Mesendoderm (in vitro differentiated cells): Measurements from ENCODE around the gene ABCB4. TPM values are rescaled to one million over a fixed set of nuclear protein-coding genes. Genes with fewer than 3 reads are reported as not detected.

Source experiments
- DNase-seq: peaks from one replicate; pipeline ENCODE4 v3.0.0; 2013
- H2AK5ac ChIP-seq: 2 replicates; pipeline ENCODE4 v1.6.1; 2013; ENCODE audit warnings: low read length, inconsistent platforms
- H2BK120ac ChIP-seq: 2 replicates; pipeline ENCODE4 v1.6.1; 2013; ENCODE audit warnings: low read depth, mild to moderate bottlenecking, low read length, moderate library complexity, mixed read lengths
- H2BK15ac ChIP-seq: replicated peaks from 2 replicates; pipeline ENCODE4 v1.6.1; 2013; ENCODE audit warnings: low read depth, mild to moderate bottlenecking, moderate library complexity
- H2BK5ac ChIP-seq: 2 replicates; pipeline ENCODE4 v1.6.1; 2013; ENCODE audit warnings: low read length, inconsistent platforms
- H3K18ac ChIP-seq: 2 replicates; pipeline ENCODE4 v1.6.1; 2013; ENCODE audit warnings: mild to moderate bottlenecking, low read length, mixed read lengths
- H3K23ac ChIP-seq: one replicate; pipeline ENCODE4 v1.6.1; 2013; ENCODE audit warnings: low read length
- H3K27ac ChIP-seq: 2 replicates; pipeline ENCODE4 v1.5.1; 2013; ENCODE audit warnings: low read depth, mild to moderate bottlenecking, inconsistent platforms, low read length, moderate library complexity
- H3K27me3 ChIP-seq: 2 replicates; pipeline ENCODE4 v1.6.1; 2013; ENCODE audit warnings: low read length, control low read depth, mild to moderate bottlenecking, inconsistent platforms; ENCODE audit not compliant: insufficient read depth, poor library complexity
- H3K36me3 ChIP-seq: 2 replicates; pipeline ENCODE4 v1.6.1; 2013; ENCODE audit warnings: low read length, inconsistent platforms; ENCODE audit not compliant: control insufficient read depth, insufficient read depth
- H3K4ac ChIP-seq: one replicate; pipeline ENCODE4 v1.6.1; 2013; ENCODE audit warnings: low read depth, mild to moderate bottlenecking, low read length, moderate library complexity
- H3K4me1 ChIP-seq: 2 replicates; pipeline ENCODE4 v1.6.1; 2013; ENCODE audit warnings: low read depth, low read length, inconsistent platforms; ENCODE audit not compliant: control insufficient read depth
- H3K4me2 ChIP-seq: 2 replicates; pipeline ENCODE4 v1.6.1; 2013; ENCODE audit warnings: low read length
- H3K4me3 ChIP-seq: 2 replicates; pipeline ENCODE4 v1.5.1; 2013; ENCODE audit warnings: mild to moderate bottlenecking, low read length
- H3K56ac ChIP-seq: one replicate; pipeline ENCODE4 v1.6.1; 2013; ENCODE audit warnings: low read length
- H3K79me1 ChIP-seq: 2 replicates; pipeline ENCODE4 v1.6.1; 2013; ENCODE audit warnings: low read length, inconsistent platforms
- H3K79me2 ChIP-seq: 2 replicates; pipeline ENCODE4 v1.6.1; 2013; ENCODE audit warnings: mild to moderate bottlenecking, low read length; ENCODE audit not compliant: control insufficient read depth, insufficient read depth
- H3K9ac ChIP-seq: 2 replicates; pipeline ENCODE4 v1.6.1; 2013; ENCODE audit warnings: low read length, inconsistent platforms
- H4K5ac ChIP-seq: one replicate; pipeline ENCODE4 v1.6.1; 2013; ENCODE audit warnings: low read length
- H4K8ac ChIP-seq: one replicate; pipeline ENCODE4 v1.6.1; 2013; ENCODE audit warnings: low read depth, mild to moderate bottlenecking, control low read depth, low read length, moderate library complexity
- WGBS: extraction: QIAGEN DNeasy Blood & Tissue Kit; methylation state at CpG from one replicate; pipeline ENCODE4 v1.1.7; 2013; ENCODE audit warnings: low lambda C conversion rate, missing lambda C conversion rate; ENCODE audit not compliant: insufficient coverage; ENCODE audit errors: extremely low coverage; 5-methylcytosine and 5-hydroxymethylcytosine counted together
- polyA plus RNA-seq, 2 experiments: library from polyadenylated mRNA; stranded (reverse); fragments of 200-250 nt; gene quantifications; one replicate each; pipeline ENCODE4 v1.2.3, GENCODE V29; 2013

ABCB4 gene
- 0.31 TPM for polyA plus RNA-seq (2013, experiment 1 of 2)
- 0.32 TPM for polyA plus RNA-seq (2013, experiment 2 of 2)

DNA sequence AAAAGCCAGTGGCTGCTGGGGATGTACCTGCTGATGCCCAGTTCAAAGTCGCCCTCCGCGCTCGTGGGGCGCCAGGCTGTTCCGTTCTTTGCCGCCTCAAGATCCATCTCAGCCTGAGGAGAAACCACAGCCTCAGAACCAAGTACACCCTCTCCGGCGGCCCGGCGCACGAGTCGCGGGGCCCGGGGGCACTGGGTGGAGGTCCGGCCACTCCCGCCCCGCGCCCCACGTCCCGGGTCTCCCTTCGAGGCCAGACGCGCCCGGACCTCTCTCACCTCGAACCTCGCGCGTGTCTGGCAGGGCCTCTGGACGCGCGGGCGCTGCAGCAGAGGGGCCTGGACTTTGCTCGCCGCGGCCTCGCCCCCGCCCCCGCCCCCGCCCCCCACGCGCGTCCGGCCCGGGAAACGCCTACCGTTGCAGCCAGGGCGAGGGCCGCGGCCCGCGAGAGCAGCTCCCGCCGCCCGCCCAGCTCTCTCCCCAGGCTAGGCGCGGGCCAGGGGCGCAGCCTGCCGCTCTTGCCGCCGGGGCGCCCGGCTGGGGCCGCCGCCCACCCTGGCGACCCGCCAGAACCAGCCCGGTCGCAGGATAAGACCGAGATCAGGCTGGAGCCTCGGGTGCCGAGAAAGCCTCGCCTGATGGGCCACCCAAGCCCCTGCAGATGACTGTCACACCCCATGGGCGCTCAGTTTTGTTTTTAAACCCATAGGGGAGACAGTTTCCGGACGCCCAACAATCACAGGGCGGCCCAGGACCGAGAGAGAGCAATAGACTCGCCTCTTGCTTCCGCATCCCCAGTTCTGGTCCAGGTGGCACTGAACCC lies at the start of gene ABCB4:
Gene ABCB4 (minus strand): TSS at position 322 of the 820 bp plus-strand sequence. CDS start 215 bp downstream, at position 107.
- no peak within 1 kb of the TSS for H3K27ac ChIP-seq
- H2BK5ac ChIP-seq: no peak within 1 kb of the TSS
- WGBS: no CpG with 5 or more reads among the region's 80 CpGs
- peaks cover 3% of the 10 kb centered on the region for H3K4me1 ChIP-seq
- H3K56ac ChIP-seq: peak within 1 kb of the TSS; percentile 40
- no peak within 1 kb of the TSS for H3K4ac ChIP-seq
- DNase-seq: no peak
- H2AK5ac ChIP-seq: no peak within 1 kb of the TSS
- H3K27me3 ChIP-seq: peaks cover 5% of the 10 kb centered on the region
- H3K36me3 ChIP-seq: no peaks in the 10 kb centered on the region
- H4K8ac ChIP-seq: no peak within 1 kb of the TSS
- no peak within 1 kb of the TSS for H3K4me3 ChIP-seq
- H3K79me1 ChIP-seq: no peaks in the 10 kb centered on the region
- H4K5ac ChIP-seq: no peak within 1 kb of the TSS
- H3K79me2 ChIP-seq: no peaks in the 10 kb centered on the region
- H3K4me2 ChIP-seq: peak within 1 kb of the TSS; percentile 81
- H3K9ac ChIP-seq: peak within 1 kb of the TSS; percentile 33
- no peak within 1 kb of the TSS for H3K18ac ChIP-seq
- H3K23ac ChIP-seq: no peak within 1 kb of the TSS
- no peak within 1 kb of the TSS for H2BK15ac ChIP-seq
- no peak within 1 kb of the TSS for H2BK120ac ChIP-seq

DNA sequence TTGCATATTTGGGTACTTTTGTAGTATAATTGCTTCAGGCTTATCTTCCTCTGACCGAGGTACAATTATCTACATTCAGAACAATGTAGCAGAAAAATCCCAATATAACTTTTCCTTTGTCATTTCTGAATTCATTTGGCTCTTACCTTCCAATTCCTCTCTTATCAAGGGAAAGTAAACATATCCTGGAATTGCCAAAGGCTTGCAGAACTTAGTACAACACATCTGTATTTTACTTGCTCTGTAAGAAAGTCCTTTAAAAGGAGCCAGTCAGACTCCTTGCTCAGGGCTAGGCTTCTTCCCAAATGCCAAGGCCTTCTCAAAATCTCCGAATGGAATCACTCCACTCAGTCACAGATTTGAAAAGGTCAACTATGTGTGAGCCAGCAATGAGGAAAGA lies 43.3 kb upstream of the ABCB4 start:
- H3K4me1 ChIP-seq: no peaks in the 10 kb centered on the region
- no peaks in the 10 kb centered on the region for H3K36me3 ChIP-seq
- H3K9ac ChIP-seq: no peak overlapping the region
- no peak overlapping the region for H4K8ac ChIP-seq
- H3K4me2 ChIP-seq: no peak overlapping the region
- H2BK120ac ChIP-seq: no peak overlapping the region
- H3K56ac ChIP-seq: no peak overlapping the region
- H3K27ac ChIP-seq: no peak overlapping the region
- H4K5ac ChIP-seq: no peak overlapping the region
- no peak overlapping the region for H2AK5ac ChIP-seq
- no peak for DNase-seq
- no peak overlapping the region for H2BK5ac ChIP-seq
- H3K79me1 ChIP-seq: no peaks in the 10 kb centered on the region
- no peak overlapping the region for H3K4me3 ChIP-seq
- H3K4ac ChIP-seq: no peak overlapping the region
- no peak overlapping the region for H2BK15ac ChIP-seq
- H3K18ac ChIP-seq: no peak overlapping the region
- no peaks in the 10 kb centered on the region for H3K27me3 ChIP-seq
- WGBS: no CpG with 5 or more reads among the region's 2 CpGs
- H3K79me2 ChIP-seq: no peaks in the 10 kb centered on the region
- no peak overlapping the region for H3K23ac ChIP-seq

DNA sequence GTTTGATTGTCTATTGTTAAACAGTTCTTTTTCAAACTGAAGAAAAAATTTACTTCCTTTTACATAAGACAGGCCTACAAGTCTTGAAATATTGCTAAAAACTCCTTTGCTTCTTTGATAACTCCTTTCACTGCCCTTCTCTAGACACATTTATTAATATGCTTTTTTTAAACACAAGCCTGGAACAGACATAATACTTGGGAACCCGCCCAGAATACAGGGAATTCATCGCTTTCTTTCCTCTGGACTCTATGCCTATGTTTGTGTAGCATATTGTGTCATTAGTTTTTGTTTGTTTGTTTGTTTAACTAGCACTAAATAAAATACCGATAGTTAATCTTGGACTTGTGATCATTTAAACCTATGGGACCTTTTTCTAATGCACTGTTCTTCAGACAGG lies 42.4 kb upstream of the ABCB4 start:
- H4K8ac ChIP-seq: no peak overlapping the region
- no peaks in the 10 kb centered on the region for H3K4me1 ChIP-seq
- H3K27ac ChIP-seq: no peak overlapping the region
- no peak for DNase-seq
- H3K56ac ChIP-seq: no peak overlapping the region
- no peak overlapping the region for H3K4me2 ChIP-seq
- no peak overlapping the region for H3K4me3 ChIP-seq
- no peaks in the 10 kb centered on the region for H3K27me3 ChIP-seq
- H3K79me1 ChIP-seq: no peaks in the 10 kb centered on the region
- H3K79me2 ChIP-seq: no peaks in the 10 kb centered on the region
- H3K18ac ChIP-seq: no peak overlapping the region
- no peak overlapping the region for H2BK15ac ChIP-seq
- no peak overlapping the region for H2BK120ac ChIP-seq
- H2BK5ac ChIP-seq: no peak overlapping the region
- no peak overlapping the region for H3K23ac ChIP-seq
- no peak overlapping the region for H4K5ac ChIP-seq
- H3K9ac ChIP-seq: no peak overlapping the region
- WGBS: no CpG with 5 or more reads among the region's 3 CpGs
- no peaks in the 10 kb centered on the region for H3K36me3 ChIP-seq
- no peak overlapping the region for H2AK5ac ChIP-seq
- no peak overlapping the region for H3K4ac ChIP-seq

DNA sequence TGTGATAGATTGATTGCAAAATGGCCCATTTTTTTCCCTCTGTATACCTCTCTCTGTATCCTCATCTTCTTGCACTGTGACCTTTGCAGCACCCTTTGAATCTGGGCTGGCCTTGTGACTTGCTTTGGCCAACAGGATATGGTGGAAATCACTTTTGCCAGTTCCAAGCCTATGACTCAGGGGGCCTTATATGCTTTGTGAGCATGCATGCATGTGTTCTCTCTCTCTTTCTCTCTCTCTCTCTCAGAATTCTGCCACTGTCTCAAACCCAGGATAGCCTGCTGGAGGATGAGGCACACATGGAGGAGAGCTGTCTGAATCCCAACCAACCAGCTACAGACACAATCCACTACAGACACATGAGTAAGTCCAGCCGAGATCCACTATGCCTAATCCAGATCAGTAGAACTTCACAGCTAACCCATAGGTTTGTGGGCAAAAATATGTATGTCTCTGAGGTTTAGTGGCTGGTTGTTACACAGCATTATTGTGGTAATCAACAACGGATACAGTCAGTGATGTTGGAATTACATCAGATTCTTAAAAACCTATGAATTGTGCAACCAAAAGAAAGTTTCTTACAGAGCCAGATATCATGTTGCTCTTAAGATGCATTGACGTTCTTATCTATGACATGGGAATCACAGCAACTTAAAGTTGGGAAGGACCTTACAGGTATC lies 41.8 kb upstream of the ABCB4 start:
- Histone ChIP-seq H2AK5ac (no peak overlapping the region), H3K36me3 (no peaks in the 10 kb centered on the region), H3K4ac (no peak overlapping the region), H3K23ac (no peak overlapping the region), H3K79me1 (no peaks in the 10 kb centered on the region), H3K4me3 (no peak overlapping the region), H3K79me2 (no peaks in the 10 kb centered on the region), H3K9ac (no peak overlapping the region), H3K27ac (no peak overlapping the region), H4K8ac (no peak overlapping the region), H3K18ac (no peak overlapping the region), H3K4me1 (no peaks in the 10 kb centered on the region), H2BK5ac (no peak overlapping the region), H2BK15ac (no peak overlapping the region), H3K27me3 (no peaks in the 10 kb centered on the region), H3K56ac (no peak overlapping the region), H4K5ac (no peak overlapping the region), H2BK120ac (no peak overlapping the region), H3K4me2 (no peak overlapping the region)
- no CpG with 5 or more reads among the region's 3 CpGs for WGBS
- DNase-seq: no peak

DNA sequence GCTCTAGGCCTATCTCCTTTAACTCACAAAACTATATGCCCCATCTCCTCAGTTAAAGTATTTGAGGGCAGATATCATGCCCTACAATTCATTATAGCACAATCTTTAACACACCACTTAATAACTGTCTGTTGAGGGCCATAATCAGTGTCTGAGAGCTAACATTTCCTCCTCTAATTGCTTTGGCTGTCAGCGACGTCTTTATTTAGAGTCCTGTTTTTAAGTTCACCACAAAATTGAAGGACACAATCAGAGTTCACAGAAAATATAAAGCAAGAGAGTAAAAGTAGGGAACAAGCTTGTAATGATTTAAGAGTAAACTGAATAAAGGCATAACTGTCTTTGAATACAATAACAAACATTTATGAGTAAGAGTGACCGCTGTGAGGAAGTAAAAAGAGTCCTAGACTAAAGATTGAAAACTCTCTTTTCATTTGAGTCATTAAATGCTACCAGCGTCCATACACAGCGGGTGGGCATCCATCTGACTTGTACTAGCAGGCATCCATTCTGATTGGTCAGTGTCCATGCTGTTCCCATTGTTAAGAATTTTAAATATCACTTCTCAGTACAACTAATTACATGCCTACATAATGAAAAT lies 38.4 kb upstream of the ABCB4 start:
- H4K8ac ChIP-seq: no peak overlapping the region
- WGBS: no CpG with 5 or more reads among the region's 5 CpGs

More for the DNA sequence above, 38.4 kb upstream of the ABCB4 start:
- no peaks in the 10 kb centered on the region for H3K79me2 ChIP-seq
- no peak for DNase-seq
- no peak overlapping the region for H3K4me3 ChIP-seq
- no peak overlapping the region for H2BK5ac ChIP-seq
- H3K4me2 ChIP-seq: no peak overlapping the region
- H3K27me3 ChIP-seq: no peaks in the 10 kb centered on the region
- H3K36me3 ChIP-seq: no peaks in the 10 kb centered on the region
- H3K4me1 ChIP-seq: peaks cover 5% of the 10 kb centered on the region
- no peak overlapping the region for H3K23ac ChIP-seq
- no peak overlapping the region for H2BK15ac ChIP-seq
- no peak overlapping the region for H3K27ac ChIP-seq
- no peak overlapping the region for H3K56ac ChIP-seq
- H2AK5ac ChIP-seq: no peak overlapping the region
- H3K4ac ChIP-seq: no peak overlapping the region
- H2BK120ac ChIP-seq: no peak overlapping the region
- H3K79me1 ChIP-seq: no peaks in the 10 kb centered on the region
- H3K18ac ChIP-seq: no peak overlapping the region
- H4K5ac ChIP-seq: no peak overlapping the region
- no peak overlapping the region for H3K9ac ChIP-seq
